ENCODE results near the gene MAMSTR. TPM values are rescaled to one million over a fixed set of nuclear protein-coding genes. Genes with fewer than 3 reads are reported as not detected.

MAMSTR gene
- total RNA-seq, 4 donors from 2014 or later: 0.51 TPM; not detected in 3

- TF ChIP-seq, protein P1, sequence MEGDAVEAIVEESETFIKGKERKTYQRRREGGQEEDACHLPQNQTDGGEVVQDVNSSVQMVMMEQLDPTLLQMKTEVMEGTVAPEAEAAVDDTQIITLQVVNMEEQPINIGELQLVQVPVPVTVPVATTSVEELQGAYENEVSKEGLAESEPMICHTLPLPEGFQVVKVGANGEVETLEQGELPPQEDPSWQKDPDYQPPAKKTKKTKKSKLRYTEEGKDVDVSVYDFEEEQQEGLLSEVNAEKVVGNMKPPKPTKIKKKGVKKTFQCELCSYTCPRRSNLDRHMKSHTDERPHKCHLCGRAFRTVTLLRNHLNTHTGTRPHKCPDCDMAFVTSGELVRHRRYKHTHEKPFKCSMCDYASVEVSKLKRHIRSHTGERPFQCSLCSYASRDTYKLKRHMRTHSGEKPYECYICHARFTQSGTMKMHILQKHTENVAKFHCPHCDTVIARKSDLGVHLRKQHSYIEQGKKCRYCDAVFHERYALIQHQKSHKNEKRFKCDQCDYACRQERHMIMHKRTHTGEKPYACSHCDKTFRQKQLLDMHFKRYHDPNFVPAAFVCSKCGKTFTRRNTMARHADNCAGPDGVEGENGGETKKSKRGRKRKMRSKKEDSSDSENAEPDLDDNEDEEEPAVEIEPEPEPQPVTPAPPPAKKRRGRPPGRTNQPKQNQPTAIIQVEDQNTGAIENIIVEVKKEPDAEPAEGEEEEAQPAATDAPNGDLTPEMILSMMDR (IDR thresholded peaks at IDR 0.05; ENCODE audit: low read depth): no peak
These were observed 21.8 kb upstream of the MAMSTR start for GRCh38 chr19:48741129-48741999.

- TF ChIP-seq, protein P1 (IDR thresholded peaks at IDR 0.05; ENCODE audit: low read depth): no peak
These were observed 20.8 kb upstream of the MAMSTR start, which contains the start of gene RASIP1 for GRCh38 chr19:48740164-48740972. TSS of gene RASIP1 (minus strand) at chr19:48740610. CDS start at chr19:48740282, 328 bp downstream.

DNA sequence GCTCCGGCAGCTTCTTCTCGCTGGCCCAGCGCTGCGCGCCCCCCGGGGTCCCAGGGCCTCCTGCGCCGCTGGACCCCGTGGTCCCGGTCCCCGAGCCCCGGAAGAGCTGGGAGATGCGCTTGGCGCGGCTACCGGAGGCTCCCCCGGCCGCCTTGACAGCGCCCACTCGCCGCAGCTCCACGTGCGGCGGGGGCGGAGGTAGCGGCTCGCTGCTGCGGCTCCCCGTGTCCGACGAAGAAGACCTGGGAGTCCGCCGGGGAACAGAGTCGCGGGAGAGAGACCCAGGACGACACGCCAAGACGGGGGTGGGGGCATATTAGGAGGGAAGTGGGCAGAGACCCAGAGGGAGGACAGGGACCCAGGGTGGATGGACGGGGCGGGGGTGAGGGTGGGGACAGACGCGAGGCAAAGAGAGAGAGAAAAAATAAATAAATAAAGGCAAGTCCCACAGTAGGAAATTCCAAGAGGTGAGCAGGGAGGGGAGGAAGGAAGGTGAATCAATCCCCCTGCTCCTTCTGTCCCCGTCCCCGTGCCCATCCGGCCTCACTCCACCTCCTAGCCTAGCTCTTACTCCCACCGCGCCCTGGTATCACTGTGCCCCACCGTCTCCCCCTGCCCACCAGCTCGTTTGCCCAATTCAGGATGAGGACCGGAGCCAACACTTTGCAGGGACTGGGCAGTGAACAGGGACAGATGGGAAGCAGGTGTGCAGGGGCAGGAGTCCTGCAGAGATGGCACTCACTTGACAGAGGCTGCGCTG is 20.1 kb upstream of the MAMSTR start:
- TF ChIP-seq, protein P1 (IDR thresholded peaks at IDR 0.05; ENCODE audit: low read depth): no peak

DNA sequence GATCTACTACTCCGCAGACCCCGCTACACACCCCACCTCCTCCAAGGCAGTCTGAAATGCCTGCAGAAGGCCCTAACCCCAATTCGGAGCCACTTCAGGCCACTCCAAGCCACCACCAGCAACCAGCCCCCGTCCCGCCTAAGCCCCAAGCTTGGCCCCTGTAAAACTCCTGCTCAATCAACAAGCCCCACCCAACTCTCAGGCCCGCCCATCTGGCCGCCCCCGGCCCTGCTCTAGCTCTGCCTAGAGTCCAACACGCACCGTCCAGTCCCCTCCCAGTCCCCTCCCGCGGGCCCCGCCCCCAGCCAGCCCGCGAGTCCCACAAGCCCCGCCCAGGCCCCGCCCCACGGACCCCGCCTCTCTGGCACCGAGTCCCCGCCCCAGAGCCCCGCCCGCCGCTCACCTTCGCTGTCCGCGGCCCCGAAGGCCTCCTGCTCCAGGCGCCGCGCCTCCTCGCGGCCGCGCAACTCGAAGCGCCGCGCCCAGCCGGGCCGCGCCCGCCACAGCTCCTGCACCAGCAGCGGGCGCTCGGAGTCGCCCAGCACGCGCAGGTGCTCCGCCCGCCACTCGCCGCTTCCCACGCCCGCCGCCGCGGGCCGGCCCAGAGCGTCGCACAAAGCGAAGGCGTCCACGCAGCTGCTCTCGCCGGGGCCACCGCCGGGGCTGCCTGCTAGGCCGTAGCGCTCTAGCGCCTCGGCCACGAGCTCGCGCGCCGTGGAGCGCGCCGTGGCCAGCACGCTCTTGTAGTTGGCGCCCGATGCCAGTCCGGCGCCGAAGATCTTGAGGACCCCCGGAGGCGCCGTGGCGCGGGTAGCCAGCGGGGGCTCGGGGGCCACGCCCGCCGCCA is 19.3 kb upstream of the MAMSTR start:
- TF ChIP-seq, protein P1 (IDR thresholded peaks at IDR 0.05; ENCODE audit: low read depth): no peak

GRCh38 chr19:48737360-48737998 is 18.0 kb upstream of the MAMSTR start:
- TF ChIP-seq, protein P1 (IDR thresholded peaks at IDR 0.05; ENCODE audit: low read depth): no peak

DNA sequence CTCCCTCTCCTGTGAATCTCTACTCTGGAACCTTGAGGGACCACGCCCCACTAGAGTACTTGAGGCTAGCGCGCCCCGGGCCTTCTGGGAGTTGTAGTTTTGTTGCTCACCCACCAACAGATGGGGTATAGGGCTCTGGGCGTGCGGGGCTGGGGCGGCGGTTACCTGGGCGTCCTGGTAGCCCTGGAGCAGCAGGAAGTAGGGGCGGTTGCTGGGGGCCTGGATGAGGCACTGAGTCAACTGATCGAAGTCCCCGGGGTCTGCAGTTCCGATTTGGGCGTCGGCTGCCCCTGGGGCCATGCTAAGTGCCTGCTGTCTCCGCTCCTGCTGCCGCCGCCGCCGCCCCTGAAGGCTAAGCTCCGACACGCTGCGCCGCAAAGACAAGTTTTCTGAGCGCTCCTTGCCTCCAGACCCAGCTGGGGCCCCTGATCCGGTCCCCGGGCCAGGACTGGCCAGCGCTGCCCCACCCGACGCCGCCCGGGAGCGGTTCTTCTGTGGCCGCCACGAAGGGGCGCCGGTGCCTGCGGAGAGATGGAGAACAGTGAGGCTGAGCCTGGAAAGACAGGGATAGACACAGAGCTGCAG is 15.6 kb upstream of the MAMSTR start:
- TF ChIP-seq, protein P1 (IDR thresholded peaks at IDR 0.05; ENCODE audit: low read depth): no peak
